HepG2 (cell line): ENCODE measurements around the gene FKBP8. TPM values are rescaled to one million over a fixed set of nuclear protein-coding genes. Genes with fewer than 3 reads are reported as not detected.

Experiments used
- CHD4 ChIP-seq: fragments of 200-600 bp; sonication (generic); IDR thresholded peaks from 2 replicates; pipeline ENCODE4 v1.7.0; 2017; ENCODE audit warnings: mild to moderate bottlenecking, low read length, borderline replicate concordance
- EZH2 ChIP-seq: conservative IDR thresholded peaks from 2 replicates; pipeline ENCODE4 v1.6.1; 2012; ENCODE audit warnings: mild to moderate bottlenecking, low read depth, low read length, moderate library complexity
- FOXA1 ChIP-seq, 2 experiments: fragments of 450-650 bp in 1 of 2; sonication (generic) in 1 of 2; formaldehyde crosslinking in 1 of 2; IDR thresholded peaks; 2 replicates each; pipeline versions ENCODE4 v1.4.0 to v1.6.1; 2016 to 2020; ENCODE audit warnings: missing genetic modification reagents in 1 of 2
- IRF1 ChIP-seq: sonication (generic); formaldehyde crosslinking; IDR thresholded peaks from 2 replicates; pipeline ENCODE4 v1.4.0; 2020; ENCODE audit warnings: low read depth, mild to moderate bottlenecking, missing genetic modification reagents
- KLF16 ChIP-seq, 2 experiments: sonication (generic) in 1 of 2; formaldehyde crosslinking in 1 of 2; IDR thresholded peaks; 2 replicates each; pipeline versions ENCODE4 v1.6.1 to v1.8.0; 2016 to 2023; ENCODE audit warnings: missing genetic modification reagents in 2 of 2, missing compliant biosample characterization in 1 of 2
- MXD4 ChIP-seq: IDR thresholded peaks from 2 replicates; pipeline ENCODE4 v1.6.1; 2016; ENCODE audit warnings: mild to moderate bottlenecking, missing biosample characterization, missing genetic modification reagents
- MYNN ChIP-seq: sonication (generic); formaldehyde crosslinking; IDR thresholded peaks from 2 replicates; pipeline ENCODE4 v1.4.0; 2020; ENCODE audit warnings: mild to moderate bottlenecking, low read depth, missing genetic modification reagents
- PHF20 ChIP-seq: sonication (generic); formaldehyde crosslinking; IDR thresholded peaks from 2 replicates; pipeline ENCODE4 v1.5.0; 2020; ENCODE audit warnings: mild to moderate bottlenecking, missing genetic modification reagents
- PHF21A ChIP-seq: sonication (generic); formaldehyde crosslinking; IDR thresholded peaks from 2 replicates; pipeline ENCODE4 v1.5.0; 2020; ENCODE audit warnings: mild to moderate bottlenecking, missing genetic modification reagents
- PRDM10 ChIP-seq: sonication (generic); formaldehyde crosslinking; IDR thresholded peaks from 2 replicates; pipeline ENCODE4 v1.4.0; 2020; ENCODE audit warnings: low read depth, missing genetic modification reagents
- RXRB ChIP-seq: IDR thresholded peaks from 2 replicates; pipeline ENCODE4 v1.6.1; 2016; ENCODE audit warnings: borderline replicate concordance, missing genetic modification reagents, missing compliant biosample characterization
- SMAD9 ChIP-seq: sonication (generic); formaldehyde crosslinking; IDR thresholded peaks from 2 replicates; pipeline ENCODE4 v1.5.1; 2020; ENCODE audit warnings: mild to moderate bottlenecking, missing genetic modification reagents
- SSRP1 ChIP-seq: IDR thresholded peaks from 2 replicates; pipeline ENCODE4 v1.6.1; 2016; ENCODE audit warnings: control low read depth
- TAF15 ChIP-seq: fragments of 200-400 bp; formaldehyde crosslinking; IDR thresholded peaks from one replicate; pipeline ENCODE4 v1.6.1; 2018; ENCODE audit warnings: mild to moderate bottlenecking, low read depth, low read length; ENCODE audit not compliant: poor library complexity, severe bottlenecking
- TCF7L2 ChIP-seq: IDR thresholded peaks from 2 replicates; pipeline ENCODE4 v1.6.1; 2011; ENCODE audit warnings: mild to moderate bottlenecking, low read depth, low read length, moderate library complexity
- ZKSCAN5 ChIP-seq: sonication (generic); formaldehyde crosslinking; IDR thresholded peaks from 2 replicates; pipeline ENCODE4 v1.5.1; 2020; ENCODE audit warnings: mild to moderate bottlenecking, missing genetic modification reagents
- ZKSCAN8 ChIP-seq: IDR thresholded peaks from 2 replicates; pipeline ENCODE4 v1.6.1; 2016; ENCODE audit warnings: borderline replicate concordance, missing genetic modification reagents, missing compliant biosample characterization
- ZNF207 ChIP-seq: fragments of 450-650 bp; IDR thresholded peaks from 2 replicates; pipeline ENCODE4 v1.6.1; 2016; ENCODE audit warnings: antibody characterized with exemption, borderline replicate concordance
- ZNF24 ChIP-seq: fragments of 450-650 bp; IDR thresholded peaks from 2 replicates; pipeline ENCODE4 v1.6.1; 2017; ENCODE audit warnings: antibody characterized with exemption, mild to moderate bottlenecking
- ZNF350 ChIP-seq: sonication (generic); formaldehyde crosslinking; IDR thresholded peaks from 2 replicates; pipeline ENCODE4 v1.4.0; 2020; ENCODE audit warnings: mild to moderate bottlenecking, low read depth, missing genetic modification reagents, borderline replicate concordance
- ZNF382 ChIP-seq: sonication (generic); formaldehyde crosslinking; IDR thresholded peaks from 2 replicates; pipeline ENCODE4 v1.5.0; 2020; ENCODE audit warnings: missing genetic modification reagents, mild to moderate bottlenecking, borderline replicate concordance
- polyA plus RNA-seq, 8 experiments: library from polyadenylated mRNA; depleted of rRNA in 3 of 8; stranded (reverse) in 7 of 8; unstranded in 1 of 8; fragments of >200 nt; fragmentation: Illumina TruSeq in 4 of 8; extraction: Trizol in 4 of 8; gene quantifications; 2 replicates each; pipeline versions ENCODE4 v1.2.1 to v1.2.3, GENCODE V29; 2011 to 2016; ENCODE audit warnings: low read depth in 4 of 8, missing spikeins in 1 of 8, mixed read lengths in 1 of 8; ENCODE audit not compliant: insufficient read depth in 1 of 8
- total RNA-seq, 5 experiments: library from RNA; depleted of rRNA; stranded (reverse); fragments of >200 nt; fragmentation: Illumina TruSeq; extraction: Trizol; gene quantifications; 2 replicates each; pipeline ENCODE4 v1.2.3, GENCODE V29; 2016; ENCODE audit warnings: low read depth in 1 of 5
- TF ChIP-seq, protein P1 (sequence below): sonication (generic); formaldehyde crosslinking; IDR thresholded peaks from 2 replicates; pipeline ENCODE4 v1.5.1; 2020; ENCODE audit warnings: mild to moderate bottlenecking, missing genetic modification reagents, moderate library complexity

The FKBP8 gene
- total and polyA plus RNA-seq, 2 of the 13 experiments (the other 11 are each of a cell fraction or from before 2014, with no cell fraction given), result 81.7 to 93.9 TPM

DNA sequence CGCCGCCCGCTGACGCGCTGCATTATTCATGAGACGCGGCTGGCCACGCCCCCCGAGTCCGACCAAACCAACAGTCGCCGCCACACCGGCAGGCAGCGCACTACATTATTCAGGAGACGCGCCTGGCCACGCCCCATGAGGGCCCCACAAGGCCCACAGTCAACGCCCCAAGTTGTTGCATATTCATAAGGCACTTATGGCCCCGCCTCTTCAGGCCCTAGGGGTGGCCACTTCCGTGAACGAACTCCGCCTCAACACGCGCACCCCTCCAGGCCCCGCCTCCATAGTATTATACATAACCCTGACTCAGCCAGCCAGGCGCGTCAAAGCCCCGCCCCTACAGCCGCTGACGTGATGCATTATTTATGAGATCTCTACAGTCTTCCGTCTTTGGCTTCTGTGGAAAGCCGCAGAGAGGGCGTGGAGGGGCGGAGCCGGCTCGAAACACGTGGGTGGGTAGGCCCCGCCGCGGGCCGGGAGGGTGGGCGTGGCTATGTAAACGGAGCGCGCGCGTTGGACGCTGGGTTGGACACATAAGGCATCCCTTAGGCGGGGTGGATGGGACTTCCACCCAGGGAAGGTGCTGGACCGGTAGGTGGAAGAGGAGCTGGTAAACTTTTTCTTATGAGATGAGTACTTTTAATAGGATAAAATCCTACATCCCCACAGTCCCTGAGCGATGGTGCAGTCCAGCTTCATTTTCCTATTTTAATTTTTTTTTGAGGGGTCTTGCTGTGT lies 21.1 kb downstream of the FKBP8 start (continued):
- TF ChIP-seq, protein P1, sequence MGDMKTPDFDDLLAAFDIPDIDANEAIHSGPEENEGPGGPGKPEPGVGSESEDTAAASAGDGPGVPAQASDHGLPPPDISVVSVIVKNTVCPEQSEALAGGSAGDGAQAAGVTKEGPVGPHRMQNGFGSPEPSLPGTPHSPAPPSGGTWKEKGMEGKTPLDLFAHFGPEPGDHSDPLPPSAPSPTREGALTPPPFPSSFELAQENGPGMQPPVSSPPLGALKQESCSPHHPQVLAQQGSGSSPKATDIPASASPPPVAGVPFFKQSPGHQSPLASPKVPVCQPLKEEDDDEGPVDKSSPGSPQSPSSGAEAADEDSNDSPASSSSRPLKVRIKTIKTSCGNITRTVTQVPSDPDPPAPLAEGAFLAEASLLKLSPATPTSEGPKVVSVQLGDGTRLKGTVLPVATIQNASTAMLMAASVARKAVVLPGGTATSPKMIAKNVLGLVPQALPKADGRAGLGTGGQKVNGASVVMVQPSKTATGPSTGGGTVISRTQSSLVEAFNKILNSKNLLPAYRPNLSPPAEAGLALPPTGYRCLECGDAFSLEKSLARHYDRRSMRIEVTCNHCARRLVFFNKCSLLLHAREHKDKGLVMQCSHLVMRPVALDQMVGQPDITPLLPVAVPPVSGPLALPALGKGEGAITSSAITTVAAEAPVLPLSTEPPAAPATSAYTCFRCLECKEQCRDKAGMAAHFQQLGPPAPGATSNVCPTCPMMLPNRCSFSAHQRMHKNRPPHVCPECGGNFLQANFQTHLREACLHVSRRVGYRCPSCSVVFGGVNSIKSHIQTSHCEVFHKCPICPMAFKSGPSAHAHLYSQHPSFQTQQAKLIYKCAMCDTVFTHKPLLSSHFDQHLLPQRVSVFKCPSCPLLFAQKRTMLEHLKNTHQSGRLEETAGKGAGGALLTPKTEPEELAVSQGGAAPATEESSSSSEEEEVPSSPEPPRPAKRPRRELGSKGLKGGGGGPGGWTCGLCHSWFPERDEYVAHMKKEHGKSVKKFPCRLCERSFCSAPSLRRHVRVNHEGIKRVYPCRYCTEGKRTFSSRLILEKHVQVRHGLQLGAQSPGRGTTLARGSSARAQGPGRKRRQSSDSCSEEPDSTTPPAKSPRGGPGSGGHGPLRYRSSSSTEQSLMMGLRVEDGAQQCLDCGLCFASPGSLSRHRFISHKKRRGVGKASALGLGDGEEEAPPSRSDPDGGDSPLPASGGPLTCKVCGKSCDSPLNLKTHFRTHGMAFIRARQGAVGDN, result peak; percentile 0; the same call in 1 of the 2 replicates
- no peak for TF ChIP-seq PHF21A (CRISPR knock-in tag)
- TF ChIP-seq ZNF24, result no peak
- TF ChIP-seq KLF16 (CRISPR knock-in tag; IDR thresholded peaks at IDR 0.05), result no peak
- no peak for TF ChIP-seq ZKSCAN8
- TF ChIP-seq IRF1, result no peak
- TF ChIP-seq CHD4, result no peak
- TF ChIP-seq TCF7L2, result no peak
- TF ChIP-seq RXRB (CRISPR knock-in tag), result peak; percentile 23; the same call in 1 of the 2 replicates
- no peak for TF ChIP-seq ZNF207
- TF ChIP-seq TAF15, result no peak
- TF ChIP-seq FOXA1 (IDR thresholded peaks at IDR 0.05), result no peak
- TF ChIP-seq FOXA1 (CRISPR knock-in tag; IDR thresholded peaks at IDR 0.05), result peak; percentile 70
- no peak for TF ChIP-seq EZH2
- no peak for TF ChIP-seq ZNF350 (CRISPR knock-in tag)
- TF ChIP-seq SSRP1, result no peak
- TF ChIP-seq MYNN (CRISPR knock-in tag), result no peak
- no peak for TF ChIP-seq ZKSCAN5
- TF ChIP-seq ZNF382, result no peak
- no peak for TF ChIP-seq SMAD9 (CRISPR knock-in tag)
- no peak for TF ChIP-seq PHF20 (CRISPR knock-in tag)
- peak; percentile 92 for TF ChIP-seq PRDM10
- TF ChIP-seq MXD4 (CRISPR knock-in tag), result no peak
